SK-N-MC (cell line): ENCODE measurements around the gene RBM4B.

ENCODE experiments used
- EZH2 ChIP-seq: fragments of 200-600 bp; sonication (generic); IDR thresholded peaks from one replicate; pipeline ENCODE4 v1.6.1; 2017; ENCODE audit warnings: antibody characterized with exemption
- POLR2AphosphoS5 ChIP-seq: IDR thresholded peaks from 2 replicates; pipeline ENCODE4 v1.6.1; 2012; ENCODE audit warnings: mild to moderate bottlenecking, low read depth, low read length, borderline replicate concordance

DNA sequence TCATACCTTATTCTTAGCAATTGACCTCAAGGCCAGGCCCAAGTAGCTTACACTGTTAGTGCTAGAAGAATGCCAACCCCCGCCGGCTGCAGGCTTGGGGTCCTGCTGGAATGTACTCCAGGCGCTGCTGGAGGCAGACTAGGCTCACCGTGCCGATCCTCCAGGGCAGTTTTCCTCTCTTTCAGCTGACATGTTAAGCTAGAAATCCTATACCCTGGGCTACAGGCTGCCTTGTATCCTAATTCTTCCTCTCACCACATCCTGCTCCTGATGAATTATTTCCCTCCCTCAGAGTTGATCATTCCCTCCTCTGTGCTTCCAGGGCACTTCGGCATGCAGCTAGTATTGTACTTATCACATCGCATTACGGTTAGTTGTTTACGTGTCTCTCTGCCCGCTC is 48.0 kb upstream of the RBM4B start:
- TF ChIP-seq POLR2AphosphoS5, result no peak
- TF ChIP-seq EZH2, result no peak
